CD4-positive, alpha-beta T cell treated with Interleukin-15 for 4 hours (primary cell): ENCODE measurements around the gene INHA.

Source experiments
- DNase-seq: peaks from one replicate; pipeline ENCODE4 v3.0.0-alpha.2; 2020; ENCODE audit warnings: low spot score

Gene INHA

GRCh38 chr2:219540784-219541504 is 31.2 kb upstream of the INHA start:
- DNase-seq: no peak

DNA sequence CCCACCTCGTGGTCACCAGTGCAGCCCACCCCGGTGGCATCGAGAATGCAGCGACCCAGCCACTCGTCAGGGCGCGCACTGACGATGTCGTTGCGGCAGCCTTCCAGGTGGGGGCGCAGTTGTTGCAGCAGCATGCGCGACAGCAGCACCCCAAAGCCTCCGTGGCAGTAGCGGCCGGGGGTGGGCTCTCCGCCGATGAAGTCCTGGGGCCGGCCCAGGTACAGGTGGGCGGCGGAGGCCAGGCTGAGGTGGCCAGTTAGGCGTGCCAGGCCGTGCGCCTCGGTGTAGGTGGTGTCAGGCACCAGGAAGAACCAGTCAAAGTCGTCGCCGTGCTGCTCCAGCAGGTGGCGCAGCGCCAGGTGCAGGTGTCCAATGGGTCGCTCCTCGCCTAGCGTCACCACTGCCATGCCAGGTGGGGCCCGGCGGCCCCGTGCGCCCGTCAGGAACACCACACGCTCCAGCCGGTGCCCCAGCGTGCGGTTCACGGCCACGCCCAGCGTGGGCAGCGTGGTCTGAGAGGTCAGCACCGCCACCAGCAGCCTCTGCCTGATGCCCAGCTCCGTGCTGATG is 30.4 kb upstream of the INHA start:
- DNase-seq: peak; percentile 89

DNA sequence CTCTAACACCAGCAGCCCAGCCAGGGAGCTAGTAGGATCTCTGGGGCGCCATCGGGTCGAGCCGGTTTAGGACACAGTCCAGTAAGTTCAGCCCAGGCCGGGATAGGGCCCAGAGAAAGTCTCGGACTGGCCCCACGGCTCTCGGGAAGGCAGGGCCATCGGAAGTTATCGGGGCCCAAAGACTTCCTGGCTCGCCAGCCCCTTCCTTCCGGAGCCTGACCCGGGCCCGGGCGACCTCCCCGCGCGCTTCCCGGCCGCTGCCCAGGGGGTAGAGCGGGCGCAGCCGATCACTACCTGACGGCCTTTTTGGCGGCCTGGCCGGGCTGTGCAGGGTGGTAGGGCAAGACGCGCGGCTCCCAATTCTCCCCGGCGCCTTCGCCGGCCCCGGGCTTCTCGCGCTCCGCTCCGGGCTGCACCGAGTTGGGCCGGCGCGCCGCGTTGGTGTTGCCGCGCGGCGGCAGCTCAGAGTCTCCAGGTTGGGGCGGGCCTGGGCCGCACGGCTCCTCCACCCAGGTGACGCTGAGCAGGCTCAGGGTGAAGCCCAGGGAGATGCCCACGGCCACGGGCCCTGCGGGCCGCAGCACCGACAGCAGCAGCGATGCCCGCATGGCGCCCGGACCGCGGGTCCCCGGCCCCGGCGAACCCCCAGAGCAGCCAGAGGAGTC is 29.0 kb upstream of the INHA start:
- no peak for DNase-seq

- DNase-seq: peak; percentile 94
Measured at GRCh38 chr2:219543596-219544358, 28.3 kb upstream of the INHA start, which contains the start of the genes CHPF and TMEM198. CHPF (minus strand) TSS chr2:219543809; CDS start chr2:219543538, 271 bp downstream. TMEM198 (plus strand) TSS chr2:219544028; CDS start chr2:219544728, 700 bp downstream.

DNA sequence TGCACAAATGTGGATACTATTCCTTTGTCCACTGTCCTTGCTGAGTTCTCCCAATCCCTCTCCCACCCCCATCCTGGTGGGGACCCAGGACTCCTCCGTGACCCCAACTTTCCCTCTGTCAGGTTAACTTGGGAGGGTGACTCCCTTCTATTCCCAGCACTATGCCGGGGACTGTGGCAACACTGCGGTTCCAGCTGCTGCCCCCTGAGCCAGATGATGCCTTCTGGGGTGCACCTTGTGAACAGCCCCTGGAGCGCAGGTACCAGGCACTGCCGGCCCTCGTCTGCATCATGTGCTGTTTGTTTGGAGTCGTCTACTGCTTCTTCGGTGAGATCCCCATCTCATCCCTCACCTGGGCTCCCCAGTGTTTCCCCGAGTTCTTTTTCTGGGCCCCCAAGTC is 27.5 kb upstream of the INHA start:
- no peak for DNase-seq

DNA sequence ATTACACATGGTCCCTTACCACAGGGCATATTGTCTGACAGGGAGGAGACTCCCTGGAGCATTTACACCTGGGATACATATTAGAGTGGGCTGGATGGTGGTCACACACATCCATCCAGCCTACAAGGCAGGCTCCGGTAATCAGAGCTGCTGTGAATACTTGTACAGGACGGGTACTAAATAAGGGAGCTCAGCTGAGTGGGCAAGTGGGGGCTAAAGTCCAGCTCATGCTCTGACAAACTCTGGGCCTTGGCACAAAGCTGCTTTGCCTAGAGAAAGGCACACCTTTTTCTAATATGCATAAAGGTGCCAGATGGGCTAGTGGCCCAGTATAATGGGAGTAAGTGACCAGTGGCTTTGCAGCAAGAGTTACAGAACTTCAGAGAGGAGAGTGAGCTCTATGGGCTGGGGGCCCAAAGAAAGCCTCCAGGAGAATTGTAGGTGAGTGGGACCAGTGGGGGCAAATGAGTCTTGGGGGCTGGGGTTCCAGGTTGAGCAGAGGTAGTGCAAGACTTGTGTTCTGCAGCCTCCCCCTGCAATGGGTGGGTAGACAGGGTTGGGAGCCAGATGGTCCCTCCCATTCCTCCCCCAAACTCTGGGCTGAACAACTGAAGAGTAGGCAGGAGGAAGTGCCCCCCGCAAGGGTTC is 26.7 kb upstream of the INHA start:
- no peak for DNase-seq

DNA sequence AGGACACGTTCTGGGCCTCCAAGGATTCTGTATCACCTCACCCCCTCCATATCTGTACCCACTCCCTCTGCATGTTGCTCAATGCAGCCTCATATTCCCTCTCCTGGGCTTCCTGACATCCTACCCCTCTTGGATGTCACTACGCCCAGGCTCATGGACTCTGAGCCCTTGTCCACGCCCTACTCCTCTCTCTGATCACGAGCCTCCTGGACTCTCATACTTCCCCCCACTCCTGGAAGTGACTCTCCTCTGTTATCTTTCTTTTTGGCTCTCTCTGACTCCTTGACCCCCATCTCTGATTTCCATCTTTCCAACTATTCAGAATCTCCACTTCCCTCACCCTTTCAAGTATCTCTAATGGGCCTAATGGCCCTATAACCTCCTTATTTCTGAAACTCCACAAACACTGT is 26.2 kb upstream of the INHA start:
- DNase-seq: no peak

DNA sequence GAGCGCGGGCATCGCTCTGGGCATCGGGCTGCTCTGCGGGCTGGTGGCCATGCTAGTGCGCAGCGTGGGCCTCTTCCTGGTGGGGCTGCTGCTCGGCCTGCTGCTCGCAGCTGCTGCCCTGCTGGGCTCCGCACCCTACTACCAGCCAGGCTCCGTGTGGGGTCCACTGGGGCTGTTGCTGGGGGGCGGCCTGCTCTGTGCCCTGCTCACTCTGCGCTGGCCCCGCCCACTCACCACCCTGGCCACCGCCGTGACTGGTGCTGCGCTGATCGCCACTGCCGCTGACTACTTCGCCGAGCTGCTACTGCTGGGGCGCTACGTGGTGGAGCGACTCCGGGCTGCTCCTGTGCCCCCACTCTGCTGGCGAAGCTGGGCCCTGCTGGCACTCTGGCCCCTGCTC is 24.5 kb upstream of the INHA start:
- no peak for DNase-seq

DNA sequence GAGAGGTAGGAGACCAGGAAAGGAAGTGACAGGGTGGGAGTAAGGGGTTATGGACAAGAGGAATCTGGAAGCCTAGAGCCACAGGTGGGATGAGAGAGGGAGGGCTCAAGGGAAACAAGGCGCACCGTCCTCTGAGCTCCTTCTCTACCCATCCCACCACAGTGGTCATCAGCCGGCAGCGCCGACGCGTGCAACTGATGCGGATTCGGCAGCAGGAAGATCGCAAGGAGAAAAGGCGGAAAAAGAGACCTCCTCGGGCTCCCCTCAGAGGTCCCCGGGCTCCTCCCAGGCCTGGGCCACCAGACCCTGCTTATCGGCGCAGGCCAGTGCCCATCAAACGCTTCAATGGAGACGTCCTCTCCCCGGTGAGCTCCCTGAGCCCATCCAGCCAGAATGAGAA is 23.1 kb upstream of the INHA start:
- DNase-seq: no peak

GRCh38 chr2:219549619-219550018 is 22.5 kb upstream of the INHA start:
- DNase-seq: no peak

- DNase-seq: no peak
Measured at GRCh38 chr2:219551441-219552381, 20.4 kb upstream of the INHA start.

DNA sequence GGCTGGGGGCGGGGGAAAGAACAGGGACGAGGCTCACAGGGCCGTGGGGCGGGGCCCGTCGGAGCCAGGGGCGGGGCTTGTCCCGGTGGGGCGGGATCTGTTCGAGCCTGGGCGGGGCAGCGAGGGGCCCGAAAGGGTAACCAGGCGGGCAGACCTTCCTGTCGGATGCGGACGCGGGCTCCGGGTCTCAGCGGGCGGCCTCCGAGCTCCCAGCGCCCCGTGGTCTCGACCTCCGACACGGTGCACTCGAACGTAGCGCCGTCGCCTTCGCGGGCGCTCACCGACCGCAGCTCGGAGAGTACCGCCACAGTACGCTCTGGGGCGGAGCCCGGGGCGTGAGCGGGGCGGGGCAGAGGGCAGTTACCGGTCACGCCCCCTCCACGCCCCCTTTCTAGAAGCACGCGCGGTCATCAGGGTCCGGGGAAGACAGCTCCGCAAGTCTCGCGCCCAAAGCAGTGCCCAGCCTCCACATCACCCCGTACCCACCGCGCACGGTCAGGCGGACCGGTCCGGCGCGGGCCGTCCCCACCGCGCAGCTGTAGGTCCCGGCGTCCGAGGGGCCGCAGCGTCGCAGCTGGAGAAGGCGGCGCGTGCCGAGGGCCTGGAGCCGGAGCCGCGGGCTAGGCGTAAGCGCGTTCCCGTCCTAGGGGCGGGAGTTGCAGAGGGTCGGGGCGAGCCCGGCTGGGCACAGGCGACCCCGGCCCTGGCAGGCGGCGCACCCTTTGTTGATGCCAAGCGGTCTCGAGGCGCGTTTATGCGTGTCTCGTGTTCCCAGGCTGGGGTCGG is 19.5 kb upstream of the INHA start:
- peak; percentile 61 for DNase-seq

GRCh38 chr2:219553168-219553417 is 19.0 kb upstream of the INHA start:
- no peak for DNase-seq

DNA sequence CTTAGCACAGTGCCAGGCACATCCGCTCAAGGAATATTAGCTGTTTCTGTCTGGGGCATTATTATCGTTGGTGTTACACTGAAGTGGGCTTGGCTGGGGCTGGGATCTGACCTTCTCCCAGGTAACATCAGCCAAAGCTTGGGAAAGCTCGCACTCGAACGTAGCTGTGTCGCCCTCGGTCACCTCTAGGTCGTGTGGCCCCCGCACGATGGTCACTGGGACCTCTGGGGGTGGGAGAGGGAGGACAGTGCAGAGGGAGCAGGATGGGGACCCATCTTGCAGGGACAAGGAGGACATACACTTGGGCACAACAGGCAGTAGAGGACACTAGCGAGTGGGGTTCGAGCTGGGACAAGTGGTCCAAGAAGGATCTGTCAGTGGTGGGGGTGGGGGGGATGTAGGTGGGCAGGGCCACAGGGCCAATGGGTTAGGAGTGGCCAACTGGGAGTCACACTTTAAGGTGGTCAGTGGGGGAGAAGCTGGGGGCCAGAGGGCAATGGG is 18.6 kb upstream of the INHA start:
- DNase-seq: no peak

- DNase-seq: no peak
Measured at GRCh38 chr2:219554350-219554749, 17.8 kb upstream of the INHA start.

DNA sequence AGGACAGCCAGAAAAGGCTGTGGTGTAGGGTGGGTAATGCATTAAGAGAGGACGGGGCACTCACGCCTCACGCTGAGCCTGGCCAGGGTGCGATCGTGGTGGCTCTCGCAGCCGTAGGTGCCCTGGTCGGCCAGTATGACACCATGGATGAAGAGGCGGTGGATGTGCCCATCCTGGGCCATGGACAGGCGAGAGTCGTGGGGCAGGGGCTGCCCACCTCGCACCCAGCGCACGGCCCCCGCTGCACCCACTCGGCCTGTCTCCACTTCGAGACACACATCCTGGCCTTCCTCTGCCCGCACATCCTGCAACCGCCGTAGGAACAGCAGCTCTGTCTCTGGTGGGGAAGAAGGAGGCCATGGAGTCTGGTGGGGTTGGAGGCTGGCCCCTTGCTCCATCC is 16.2 kb upstream of the INHA start:
- no peak for DNase-seq

- no peak for DNase-seq
Measured at GRCh38 chr2:219556413-219556812, 15.7 kb upstream of the INHA start.

DNA sequence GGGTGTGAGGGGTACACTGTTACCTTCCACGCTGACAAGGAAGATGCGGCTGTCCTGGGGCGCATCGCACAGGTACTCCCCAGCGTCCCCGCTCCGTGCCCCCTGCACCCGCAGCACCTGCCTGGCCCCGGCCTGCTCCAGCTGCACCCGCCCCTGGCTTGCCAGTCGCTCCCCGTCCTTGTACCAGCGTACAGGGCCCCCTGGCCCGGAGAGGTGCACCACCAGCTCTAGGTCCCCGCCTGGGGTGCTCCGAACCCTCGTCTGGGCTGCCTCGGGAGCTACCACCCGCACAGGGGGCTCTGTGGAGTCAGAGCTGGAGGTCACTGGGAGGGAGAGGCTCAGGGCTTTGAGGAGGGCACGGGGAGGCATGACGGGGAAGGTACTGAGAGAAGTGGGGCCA is 14.8 kb upstream of the INHA start:
- DNase-seq: no peak

DNA sequence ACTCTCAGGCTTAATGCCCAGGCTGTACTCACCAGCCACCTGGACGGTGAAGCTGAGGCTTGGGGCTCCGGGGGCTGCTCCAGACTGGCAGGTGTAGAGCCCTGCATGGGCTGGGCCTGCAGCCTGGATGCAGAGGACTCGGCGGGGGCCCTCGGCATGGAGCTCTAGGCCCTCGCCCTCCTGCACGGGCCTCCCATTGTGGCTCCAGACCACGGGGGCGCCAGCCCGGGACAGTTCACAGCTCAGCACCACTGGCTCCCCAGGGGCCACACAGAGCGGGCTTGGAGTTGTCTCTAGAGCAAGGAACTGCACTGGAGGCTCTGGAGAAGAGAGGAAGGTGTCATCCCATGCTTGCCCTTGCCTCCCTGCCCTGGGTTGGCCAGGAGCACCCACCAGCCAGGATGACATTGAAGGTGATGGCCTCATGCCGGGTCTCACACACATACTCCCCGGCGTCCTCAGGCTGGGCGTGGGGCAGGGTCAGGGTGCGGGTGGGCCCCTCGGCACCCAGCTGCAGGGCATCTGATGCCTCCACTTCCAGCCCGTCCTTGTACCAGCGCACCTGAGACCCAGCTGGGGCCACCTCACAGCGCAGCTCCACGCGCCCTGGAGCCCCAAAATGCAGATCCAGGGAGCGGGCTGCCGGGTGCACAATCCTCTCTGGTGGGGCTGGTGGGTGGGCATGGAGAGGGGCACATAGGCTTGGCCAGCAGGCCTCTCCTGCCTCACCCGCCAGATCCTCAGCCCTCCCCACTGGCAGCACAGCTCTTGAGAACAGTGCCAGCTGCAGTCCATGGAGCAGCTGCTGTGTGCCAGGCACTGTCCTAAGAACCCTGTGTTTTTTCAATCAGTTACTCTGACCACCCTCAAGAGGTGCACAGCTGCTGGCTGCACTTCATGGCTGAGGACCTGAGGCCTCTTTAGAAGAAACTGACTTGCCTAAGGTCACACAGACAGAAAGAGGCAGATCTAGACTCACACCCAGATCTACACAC is 14.0 kb upstream of the INHA start:
- no peak for DNase-seq
